ENCODE results near the gene TBC1D22A. TPM values are rescaled to one million over a fixed set of nuclear protein-coding genes. Genes with fewer than 3 reads are reported as not detected.

The TBC1D22A gene
- total RNA-seq, 2 donors from 2014 or later: 28.9 to 31.3 TPM

- H3K27ac ChIP-seq: no peak overlapping the region
These were observed 335.7 kb downstream of the TBC1D22A start for GRCh38 chr22:47098121-47098520.

GRCh38 chr22:47098554-47098953, 336.1 kb downstream of the TBC1D22A start:
- H3K9me3 ChIP-seq: no peaks in the 10 kb centered on the region
- no peaks in the 10 kb centered on the region for H3K27me3 ChIP-seq (replicated peaks; ENCODE audit: insufficient read depth)
- TF ChIP-seq CTCF (IDR thresholded peaks at IDR 0.05): no peak
- DNase-seq (ENCODE audit: low spot score) (no peak), ATAC-seq (ENCODE audit: insufficient number of reproducible peaks, low FRiP score, low read depth) (no peak)
- no peaks in the 10 kb centered on the region for H3K4me1 ChIP-seq (ENCODE audit: control insufficient read depth in 1 of 2, low read depth in 2 of 2)
- no peak overlapping the region for H3K27ac ChIP-seq
- H3K4me3 ChIP-seq: no peak overlapping the region
- no peaks in the 10 kb centered on the region for H3K36me3 ChIP-seq

More at GRCh38 chr22:47098121-47098520, 335.7 kb downstream of the TBC1D22A start:
- DNase-seq (ENCODE audit: low spot score) (no peak), ATAC-seq (ENCODE audit: insufficient number of reproducible peaks, low FRiP score, low read depth) (no peak)
- no peaks in the 10 kb centered on the region for H3K9me3 ChIP-seq
- H3K4me3 ChIP-seq: no peak overlapping the region
- H3K36me3 ChIP-seq: no peaks in the 10 kb centered on the region
- no peak for TF ChIP-seq CTCF (IDR thresholded peaks at IDR 0.05)
- H3K27me3 ChIP-seq (replicated peaks; ENCODE audit: insufficient read depth): no peaks in the 10 kb centered on the region
- no peaks in the 10 kb centered on the region for H3K4me1 ChIP-seq (ENCODE audit: control insufficient read depth in 1 of 2, low read depth in 2 of 2)

GRCh38 chr22:47100019-47100418, 337.6 kb downstream of the TBC1D22A start:
- no peak overlapping the region for H3K4me3 ChIP-seq
- TF ChIP-seq CTCF (IDR thresholded peaks at IDR 0.05): no peak
- no peaks in the 10 kb centered on the region for H3K9me3 ChIP-seq
- no peaks in the 10 kb centered on the region for H3K4me1 ChIP-seq (ENCODE audit: control insufficient read depth in 1 of 2, low read depth in 2 of 2)
- H3K36me3 ChIP-seq: no peaks in the 10 kb centered on the region
- ATAC-seq (ENCODE audit: insufficient number of reproducible peaks, low FRiP score, low read depth) (no peak), DNase-seq (ENCODE audit: low spot score) (no peak)
- no peak overlapping the region for H3K27ac ChIP-seq
- no peaks in the 10 kb centered on the region for H3K27me3 ChIP-seq (replicated peaks; ENCODE audit: insufficient read depth)

- Histone ChIP-seq H3K27ac (no peak overlapping the region), H3K36me3 (no peaks in the 10 kb centered on the region), H3K9me3 (no peaks in the 10 kb centered on the region), H3K4me3 (no peak overlapping the region), H3K4me1 (ENCODE audit: control insufficient read depth in 1 of 2, low read depth in 2 of 2) (no peaks in the 10 kb centered on the region), H3K27me3 (replicated peaks; ENCODE audit: insufficient read depth) (no peaks in the 10 kb centered on the region)
- DNase-seq (ENCODE audit: low spot score) (no peak), ATAC-seq (ENCODE audit: insufficient number of reproducible peaks, low FRiP score, low read depth) (no peak)
- no peak for TF ChIP-seq CTCF (IDR thresholded peaks at IDR 0.05)
These were observed 338.3 kb downstream of the TBC1D22A start for GRCh38 chr22:47100646-47101200.

GRCh38 chr22:47101321-47101885, 339.0 kb downstream of the TBC1D22A start:
- no peak for DNase-seq (ENCODE audit: low spot score)
- H3K27ac ChIP-seq: no peak overlapping the region
- ATAC-seq (ENCODE audit: insufficient number of reproducible peaks, low FRiP score, low read depth): no peak
- no peak overlapping the region for H3K4me3 ChIP-seq
- no peaks in the 10 kb centered on the region for H3K36me3 ChIP-seq
- H3K27me3 ChIP-seq (replicated peaks; ENCODE audit: insufficient read depth): no peaks in the 10 kb centered on the region
- H3K9me3 ChIP-seq: no peaks in the 10 kb centered on the region
- H3K4me1 ChIP-seq (ENCODE audit: control insufficient read depth in 1 of 2, low read depth in 2 of 2): no peaks in the 10 kb centered on the region
- no peak for TF ChIP-seq CTCF (IDR thresholded peaks at IDR 0.05)
